ENCODE results near the gene DTX3. TPM values are rescaled to one million over a fixed set of nuclear protein-coding genes. Genes with fewer than 3 reads are reported as not detected.

Gene DTX3
- total RNA-seq, 1 experiment from 2014 or later, result 57.0 TPM

- TF ChIP-seq IRF2 (CRISPR knock-in tag; IDR thresholded peaks at IDR 0.05; ENCODE audit: borderline replicate concordance, low read depth) (no peak), MAX (CRISPR knock-in tag; IDR thresholded peaks at IDR 0.05) (0 out of 2 replicates have a peak, but pooled peaks have one; percentile 21)
These were observed 16.4 kb downstream of the DTX3 start (continued) for GRCh38 chr12:57620936-57621496.

DNA sequence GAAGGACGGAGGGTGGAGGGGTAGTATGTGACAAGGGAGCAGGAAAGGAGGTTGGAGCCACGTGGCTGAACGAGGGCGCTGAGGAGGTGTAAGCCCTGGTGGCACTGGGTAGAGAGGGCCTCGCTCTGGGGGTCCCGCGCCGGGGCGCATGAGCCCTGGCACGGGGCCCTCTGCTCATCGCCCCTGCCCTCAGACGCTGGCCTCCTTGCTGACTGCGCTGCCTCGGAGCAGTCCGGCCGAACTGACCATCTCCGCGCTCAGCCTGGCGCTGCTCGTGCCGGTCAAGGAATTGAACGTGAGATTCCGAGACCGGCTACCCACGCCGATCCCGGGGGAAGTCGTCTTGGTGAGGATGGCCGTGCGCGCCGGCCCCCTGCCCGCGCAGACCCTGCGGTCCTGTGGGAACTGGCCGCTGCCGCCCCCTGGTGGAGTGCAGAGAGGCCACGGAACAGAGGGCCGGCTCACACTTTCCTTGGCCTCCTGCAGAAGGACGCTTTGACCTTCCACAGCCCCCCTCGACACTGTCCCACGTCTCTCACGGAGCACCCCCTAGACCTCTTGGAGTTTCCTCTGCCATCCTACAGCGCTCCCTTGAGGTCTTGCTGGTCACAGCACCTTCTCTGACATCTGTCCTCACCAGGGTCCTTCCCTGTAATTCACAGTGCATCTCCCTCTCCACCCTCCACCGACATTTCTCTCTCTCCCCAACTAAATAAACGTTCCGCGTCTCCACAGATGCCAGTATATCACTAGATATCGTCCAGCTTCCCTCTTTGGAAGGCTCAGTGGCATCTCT, 17.1 kb downstream of the DTX3 start:
- CTCF ChIA-PET, result interaction anchor here (0.7 to 3.6 kb wide), 12 partner anchors 9 to 135 kb away, joined by 3 to 74 read pairs (median 16); partner anchors contain the start of genes ARHGEF25, B4GALNT1 and PIP4K2C
- Mint-ChIP-seq H3K4me1 (peaks cover 25% of the 10 kb centered on the region), H3K9me3 (no peaks in the 10 kb centered on the region), H3K36me3 (peaks cover 2% of the 10 kb centered on the region; the same call in 1 of the 2 replicates), H3K4me3 (peak overlapping the region; percentile 78), H3K27me3 (ENCODE audit: low read depth) (peaks cover 100% of the 10 kb centered on the region), H3K27ac (no peak overlapping the region)
- ATAC-seq (peak; percentile 63), DNase-seq (ENCODE audit: low spot score) (peak; percentile 77)
- TF ChIP-seq FOXP1 (CRISPR knock-in tag; IDR thresholded peaks at IDR 0.05; ENCODE audit: borderline replicate concordance) (0 out of 2 replicates have a peak, but pooled peaks have one; percentile 26), E2F4 (CRISPR knock-in tag; IDR thresholded peaks at IDR 0.05; ENCODE audit: borderline replicate concordance, low read depth) (no peak), CTCF (IDR thresholded peaks at IDR 0.05) (peak; percentile 88), ZNF232 (CRISPR knock-in tag; IDR thresholded peaks at IDR 0.05) (no peak), PREB (CRISPR knock-in tag; IDR thresholded peaks at IDR 0.05; ENCODE audit: borderline replicate concordance) (no peak), SOX15 (CRISPR knock-in tag; IDR thresholded peaks at IDR 0.05) (no peak), CREB1 (CRISPR knock-in tag; IDR thresholded peaks at IDR 0.05) (no peak), NFATC4 (CRISPR knock-in tag; IDR thresholded peaks at IDR 0.05) (no peak), ZNF512 (CRISPR knock-in tag; IDR thresholded peaks at IDR 0.05; ENCODE audit: borderline replicate concordance) (no peak), ZNF263 (CRISPR knock-in tag; IDR thresholded peaks at IDR 0.05; ENCODE audit: low read depth) (no peak), MYBL2 (CRISPR knock-in tag; IDR thresholded peaks at IDR 0.05) (no peak)
- POLR2A ChIA-PET, result interaction anchor here (1.0 to 2.3 kb wide), 2 partner anchors 11 to 30 kb away, joined by 3 to 11 read pairs; partner anchors contain the start of gene ARHGEF25
